Kasumi-1 (cell line): Measurements from ENCODE around the gene CDC25A.

Experiments used
- DNase-seq, 2 experiments: peaks; one replicate each; lab custom pipeline; 2025; lab: John Stamatoyannopoulos, UW

CDC25A gene

GRCh38 chr3:48194446-48195071 is 6.3 kb upstream of the CDC25A start:
- DNase-seq, result peak; percentile 62 to 76

- DNase-seq, result no peak
These were observed 2.7 kb upstream of the CDC25A start for GRCh38 chr3:48190911-48191310.

GRCh38 chr3:48189321-48189720 is 1.1 kb upstream of the CDC25A start:
- DNase-seq, result no peak

DNA sequence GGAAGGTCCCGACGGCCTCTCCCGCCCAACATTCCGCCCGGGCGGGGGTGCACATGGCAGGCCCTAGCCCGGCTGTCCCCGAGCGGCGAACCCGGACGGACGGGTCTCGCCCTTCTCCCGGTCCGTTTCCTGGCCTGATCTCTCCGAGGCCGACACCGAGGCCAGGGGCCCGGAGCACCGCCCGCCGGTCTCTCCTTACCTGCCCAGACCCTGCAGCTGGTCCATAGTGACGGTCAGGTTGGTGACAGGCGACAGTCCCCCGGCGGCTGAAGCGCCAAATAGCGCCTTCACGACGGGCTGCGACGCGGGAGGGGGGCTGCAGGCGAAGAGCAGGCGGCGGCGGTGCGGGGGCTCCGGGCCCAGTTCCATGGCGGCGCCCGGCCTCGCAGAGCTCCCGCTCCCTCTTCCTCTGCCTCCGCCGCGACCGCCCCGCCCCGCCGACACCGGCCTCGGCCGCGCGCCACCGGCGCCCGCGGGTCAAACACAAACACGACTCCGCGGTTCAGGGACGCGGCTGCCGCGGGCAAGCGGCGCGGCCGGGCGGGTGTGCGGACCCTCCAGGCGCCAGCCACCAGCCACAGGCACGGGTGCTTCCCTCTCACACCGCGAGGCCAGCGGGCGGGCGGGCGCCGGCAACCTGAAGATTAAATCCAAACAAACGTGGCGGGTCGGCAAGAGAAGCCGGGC is 495 bp downstream of the CDC25A start:
- DNase-seq, result no peak

DNA sequence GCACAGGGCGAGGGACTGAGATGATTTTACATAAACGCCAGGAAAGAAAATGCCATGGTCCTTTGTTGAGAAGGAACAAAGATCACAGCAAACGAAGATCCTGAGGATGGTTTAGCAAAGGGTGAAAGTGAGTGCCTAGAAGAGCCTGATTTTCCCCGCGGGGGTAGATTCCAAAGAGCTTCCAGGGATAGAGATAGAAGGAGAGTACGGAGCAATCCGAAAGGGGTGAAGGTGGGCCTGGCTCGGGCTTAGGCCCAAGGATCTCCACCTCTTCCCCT is 977 bp downstream of the CDC25A start:
- DNase-seq, result peak in 1 of 2 experiments; percentile 15

- peak in 1 of 2 experiments; percentile 34 for DNase-seq
These were observed 1.5 kb downstream of the CDC25A start for GRCh38 chr3:48186631-48187300.

DNA sequence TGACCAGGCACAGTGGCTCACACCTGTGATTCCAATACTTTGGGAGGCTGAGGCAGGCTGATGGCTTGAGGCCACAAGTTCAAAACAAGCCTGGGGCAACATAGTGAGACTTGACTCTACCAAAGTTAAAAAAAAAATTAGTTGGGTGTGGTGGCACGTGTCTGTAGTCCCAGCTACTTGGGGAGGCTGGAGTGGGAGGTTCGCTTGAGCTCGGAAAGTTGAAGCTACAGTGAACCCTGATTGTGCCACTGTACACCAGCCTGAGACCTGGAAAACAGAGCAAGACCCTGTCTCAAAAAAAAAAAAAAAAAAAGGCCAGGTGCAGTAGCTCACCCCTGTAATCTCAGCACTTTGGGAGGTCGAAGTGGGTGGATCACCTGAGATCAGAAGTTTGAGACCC is 3.1 kb downstream of the CDC25A start:
- no peak for DNase-seq

DNA sequence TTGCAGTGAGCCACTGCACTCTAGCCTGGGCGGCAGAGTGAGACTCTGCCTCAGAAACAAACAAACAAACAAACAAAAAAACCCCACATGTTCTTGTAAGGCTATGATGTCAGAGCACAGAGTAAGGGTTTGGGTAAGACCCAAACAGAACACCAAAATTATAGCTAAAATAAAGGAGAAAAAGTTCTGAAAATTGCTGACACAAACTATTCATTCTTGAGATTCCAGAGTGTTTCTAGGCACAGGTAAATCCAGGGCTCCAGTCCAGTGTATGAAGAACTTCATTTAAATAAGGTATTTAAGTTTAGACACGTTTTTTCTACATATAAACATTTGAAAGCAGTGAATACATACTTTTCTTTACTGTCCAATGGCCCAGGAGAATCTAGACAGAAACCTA is 3.9 kb downstream of the CDC25A start:
- DNase-seq, result no peak

GRCh38 chr3:48180531-48181253 is 7.5 kb downstream of the CDC25A start:
- DNase-seq, result no peak

- DNase-seq, result no peak
These were observed 8.2 kb downstream of the CDC25A start for GRCh38 chr3:48180021-48180420.

- DNase-seq, result no peak
These were observed 10.1 kb downstream of the CDC25A start for GRCh38 chr3:48178072-48178471.

DNA sequence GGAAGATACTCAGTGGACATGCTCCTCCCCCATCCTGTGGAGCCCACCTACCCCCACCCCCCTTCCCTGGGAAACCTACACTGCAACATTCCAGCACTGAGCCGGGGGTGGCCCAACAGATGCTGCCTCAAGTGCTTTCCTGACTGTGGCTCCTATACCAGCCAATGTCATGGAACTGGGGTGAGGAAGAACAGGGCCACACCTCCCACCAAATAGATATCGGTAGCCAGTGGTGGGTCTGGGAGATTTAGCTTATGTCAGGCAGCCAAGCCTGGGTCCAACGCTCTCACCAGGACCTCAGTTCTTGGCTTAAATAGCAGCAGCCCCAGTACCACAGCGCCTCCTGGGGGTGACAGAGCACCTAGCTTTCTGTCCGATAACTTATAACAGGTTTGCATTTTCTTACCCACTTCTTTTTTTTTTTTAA is 30.3 kb downstream of the CDC25A start:
- peak; percentile 47 to 64 for DNase-seq

GRCh38 chr3:48157202-48157840 is 30.9 kb downstream of the CDC25A start:
- DNase-seq, result no peak

- DNase-seq, result no peak
These were observed 32.1 kb downstream of the CDC25A start for GRCh38 chr3:48156163-48156562.

- no peak for DNase-seq
These were observed 33.1 kb downstream of the CDC25A start for GRCh38 chr3:48155122-48155521.

- no peak for DNase-seq
These were observed 36.3 kb downstream of the CDC25A start for GRCh38 chr3:48151807-48152427.

GRCh38 chr3:48151058-48151806 is 37.0 kb downstream of the CDC25A start:
- peak; percentile 82 to 84 for DNase-seq

DNA sequence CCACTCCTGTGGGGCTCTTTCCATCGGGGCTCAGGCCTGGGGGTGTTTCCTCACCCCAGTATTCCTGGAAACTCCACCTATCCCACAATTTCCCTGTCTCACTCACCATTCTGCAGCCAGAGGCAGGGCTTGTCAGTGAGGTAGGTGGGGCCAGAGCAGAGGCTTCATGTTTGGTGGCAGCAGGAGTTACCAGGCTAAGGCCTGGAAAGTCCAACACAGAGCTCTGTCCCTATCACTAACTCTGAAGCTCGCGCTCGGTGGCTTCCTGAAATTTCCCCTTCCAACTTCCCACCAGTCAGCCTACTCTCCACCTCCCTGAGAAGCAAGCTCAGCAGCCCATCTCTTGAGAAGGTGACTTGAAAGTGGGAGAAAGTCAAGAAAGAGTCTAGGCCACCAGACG is 44.2 kb downstream of the CDC25A start:
- DNase-seq, result no peak

DNA sequence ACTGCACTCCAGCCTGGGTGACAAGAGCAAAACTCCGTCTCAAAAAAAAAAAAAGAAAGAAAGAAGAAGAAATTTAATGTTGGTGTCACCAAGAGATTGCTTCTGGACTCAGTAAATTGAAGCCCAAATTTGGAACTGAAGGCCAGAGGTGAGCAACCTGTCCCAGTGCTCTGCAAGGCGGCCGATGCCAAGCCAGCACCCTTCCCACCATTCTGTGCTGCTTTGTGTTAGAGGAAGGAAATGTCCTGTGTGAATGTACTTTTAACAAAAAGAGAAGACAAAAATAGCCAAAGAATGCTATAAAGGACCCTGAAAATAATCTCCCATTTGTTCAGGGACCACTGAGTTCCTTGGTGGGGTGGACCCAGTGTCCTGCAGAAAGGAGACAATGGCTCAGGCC is 44.6 kb downstream of the CDC25A start:
- no peak for DNase-seq

- DNase-seq, result no peak
These were observed 45.8 kb downstream of the CDC25A start for GRCh38 chr3:48142316-48142870.

- no peak for DNase-seq
These were observed 46.5 kb downstream of the CDC25A start for GRCh38 chr3:48141604-48142137.
